Gastroesophageal sphincter (tissue), 4 donors: ENCODE measurements around the gene CSAD. TPM values are rescaled to one million over a fixed set of nuclear protein-coding genes. Genes with fewer than 3 reads are reported as not detected.
"Not testable (repeated sequence)": the region's sequence is repeated elsewhere in the genome, so short reads cannot be mapped to it uniquely, and the experiment has no call there.

ENCODE experiments used
- ATAC-seq: fragments of 150-250 bp; one replicate; pipeline ENCODE4 v1.9.1; 2016; ENCODE audit warnings: mild to moderate bottlenecking, moderate library complexity
- H3K27ac ChIP-seq, 4 donors: fragments of 200-600 bp; sonication (generic) in 3 of 4; 1 replicate in 3 of 4; 2 replicates in 1 of 4; pipeline ENCODE4 v1.5.1; 2016 to 2019
- H3K27me3 ChIP-seq: fragments of 200-600 bp; sonication (generic); one replicate; pipeline ENCODE4 v1.5.1; 2019
- H3K36me3 ChIP-seq, 2 donors: fragments of 200-600 bp; sonication (generic); one replicate each; pipeline ENCODE4 v1.5.1; 2019; ENCODE audit warnings: control low read depth in 1 of 2
- H3K4me1 ChIP-seq, 3 donors: fragments of 200-600 bp; sonication (generic); 1 replicate in 2 of 3; 2 replicates in 1 of 3; pipeline ENCODE4 v1.5.1; 2016 to 2019; ENCODE audit warnings: control low read depth in 2 of 3
- H3K4me3 ChIP-seq, 2 donors: fragments of 200-600 bp; sonication (generic); one replicate each; pipeline ENCODE4 v1.5.1; 2019; ENCODE audit warnings: mild to moderate bottlenecking in 1 of 2, moderate library complexity in 1 of 2
- H3K9me3 ChIP-seq, 3 donors: fragments of 200-600 bp; sonication (generic); one replicate each; pipeline ENCODE4 v1.5.1; 2017 to 2019; ENCODE audit warnings: control low read depth in 2 of 3
- EP300 ChIP-seq: sonication (generic); formaldehyde crosslinking; IDR thresholded peaks from one replicate; pipeline ENCODE4 v1.6.1; 2017; ENCODE audit warnings: antibody characterized with exemption, mild to moderate bottlenecking
- POLR2A ChIP-seq, 2 donors: fragments of 450-650 bp; IDR thresholded peaks; one replicate each; pipeline ENCODE4 v1.6.1; 2017; ENCODE audit warnings: antibody characterized with exemption in 2 of 2, mild to moderate bottlenecking in 2 of 2, moderate library complexity in 1 of 2
- POLR2AphosphoS5 ChIP-seq: sonication (generic); formaldehyde crosslinking; IDR thresholded peaks from one replicate; pipeline ENCODE4 v1.6.1; 2017; ENCODE audit warnings: antibody characterized with exemption
- WGBS, 2 donors: methylation state at CpG; one replicate each; pipeline ENCODE4 v1.1.5; 2018; ENCODE audit warnings: low coverage in 1 of 2; 5-methylcytosine and 5-hydroxymethylcytosine counted together
- total RNA-seq, 4 donors: library from RNA; depleted of rRNA; stranded (reverse); fragments of >200 nt; gene quantifications; one replicate each; pipeline ENCODE4 v1.1.0, GENCODE V29; 2016
- TF ChIP-seq, protein P1 (sequence below), 4 experiments: fragments of 200-600 bp in 2 of 4; fragments of 450-650 bp in 2 of 4; sonication (generic) in 1 of 4; IDR thresholded peaks; one replicate each; pipeline ENCODE4 v1.5.1; 2017 to 2019; ENCODE audit warnings: antibody characterized with exemption in 4 of 4, mild to moderate bottlenecking in 2 of 4, moderate library complexity in 2 of 4

The CSAD gene
- total RNA-seq, 4 donors from 2014 or later, result 11.3 to 47.5 (median 24.1) TPM

DNA sequence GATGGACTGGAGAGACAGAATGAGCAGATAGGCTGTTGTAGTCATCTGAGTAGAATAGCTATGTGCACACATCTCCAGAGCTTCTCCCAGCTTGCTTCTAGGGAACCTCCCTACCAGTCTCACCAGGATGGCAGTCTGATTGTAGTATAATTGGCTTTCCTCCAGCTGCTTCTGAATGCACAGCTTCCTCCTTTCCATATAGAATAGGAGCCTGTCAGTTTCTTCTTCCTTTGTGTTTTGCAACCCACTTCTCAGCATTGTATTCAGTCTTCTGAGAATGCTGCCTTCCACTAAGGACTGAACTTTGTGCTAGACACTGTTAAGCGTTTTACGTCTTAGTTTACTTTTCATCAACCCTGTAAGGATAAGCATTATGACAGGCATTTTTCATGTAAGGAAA lies 2.2 kb upstream of the CSAD start:
- peaks cover 0 to 62% of the 10 kb centered on the region in 2 donors for H3K36me3 ChIP-seq

DNA sequence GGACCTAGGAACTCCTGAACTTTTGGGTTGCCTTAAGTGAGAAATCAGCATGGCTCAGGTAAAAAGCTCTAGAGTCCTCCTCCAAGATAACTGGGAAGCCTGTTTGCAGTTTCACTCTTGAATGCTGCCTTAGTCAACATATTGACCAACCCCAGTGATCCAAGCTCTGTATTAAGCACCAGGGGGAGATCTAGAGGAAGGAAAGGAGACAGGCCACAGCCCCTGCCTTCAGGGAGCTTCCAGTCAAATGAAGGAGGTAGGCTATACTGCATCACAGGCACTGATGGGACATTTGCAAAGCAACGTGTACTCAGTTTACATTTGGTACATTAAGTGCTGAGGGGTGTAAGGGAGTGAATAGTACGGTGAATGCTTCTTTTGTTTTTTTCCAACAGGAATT lies 1.2 kb upstream of the CSAD start:
- ATAC-seq, result no peak
- Histone ChIP-seq H3K9me3 (no peaks in the 10 kb centered on the region), H3K4me3 (peak overlapping the region; percentile 67 to 91), H3K27me3 (no peaks in the 10 kb centered on the region), H3K36me3 (peaks cover 0 to 52% of the 10 kb centered on the region in 2 donors), H3K27ac (peak overlapping the region in 3 of 4 donors; percentile 92 to 98 (median 98)), H3K4me1 (peaks cover 5 to 71% (median 36%) of the 10 kb centered on the region in 3 donors)
- 58 to 84% methylated on average over 2 of the region's 2 CpGs for WGBS, 2 donors
- TF ChIP-seq EP300 (no peak), POLR2A (IDR thresholded peaks at IDR 0.05) (no peak)

More for the DNA sequence above, 2.2 kb upstream of the CSAD start:
- Histone ChIP-seq H3K4me3 (peak overlapping the region in 1 of 2 donors; percentile 91), H3K27ac (peak overlapping the region in 2 of 4 donors; percentile 21 to 98), H3K4me1 (peaks cover 5 to 71% (median 36%) of the 10 kb centered on the region in 3 donors), H3K9me3 (no peaks in the 10 kb centered on the region), H3K27me3 (no peaks in the 10 kb centered on the region)
- ATAC-seq, result no peak
- WGBS, 2 donors, result 0% methylated on average over 2 of the region's 2 CpGs; no CpG with 5 or more reads in 1 of the 2 donors
- TF ChIP-seq POLR2A (IDR thresholded peaks at IDR 0.05), result no peak

DNA sequence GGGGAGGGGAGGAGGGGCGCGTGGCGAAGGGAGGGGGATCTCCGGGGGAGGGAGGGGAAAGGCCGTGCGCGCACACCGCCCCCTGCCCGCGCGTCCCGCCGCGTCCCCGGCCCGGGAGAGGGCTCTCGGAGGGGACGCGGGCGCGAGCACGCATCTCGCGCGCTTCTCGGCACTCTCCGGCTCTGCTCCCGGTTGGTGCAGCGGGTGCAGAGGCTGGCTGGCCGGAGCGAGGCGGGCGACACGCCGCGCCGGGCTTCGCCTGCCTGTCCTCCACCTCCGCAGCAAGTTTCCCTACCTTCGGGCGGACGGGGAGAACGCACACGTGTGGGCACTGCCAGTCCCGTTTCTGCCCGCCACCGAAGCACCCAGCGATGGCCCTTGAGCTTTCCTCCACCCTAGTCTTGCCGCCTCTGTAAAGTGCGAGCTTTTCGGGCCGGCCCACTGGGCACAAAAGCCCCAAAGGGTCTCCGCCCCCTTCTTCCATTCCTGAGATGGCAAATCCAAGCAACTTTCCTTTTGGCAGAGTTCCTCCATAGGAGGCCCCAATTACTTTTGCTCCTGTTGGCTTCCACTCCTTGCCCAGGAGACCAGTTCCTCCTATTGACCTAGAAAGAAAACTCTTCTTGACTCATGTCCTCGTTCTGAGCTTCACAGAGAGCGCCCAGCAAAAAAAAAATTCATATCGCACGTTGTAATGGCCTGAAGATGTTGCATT lies 363 bp upstream of the CSAD start:
- 2% methylated on average over 14 to 17 of the region's 57 CpGs for WGBS, 2 donors
- ATAC-seq, result peak; percentile 72
- peak overlapping the region; percentile 74 to 98 (median 95) for H3K27ac ChIP-seq
- H3K4me3 ChIP-seq, result peak overlapping the region; percentile 67 to 91
- no peaks in the 10 kb centered on the region for H3K27me3 ChIP-seq
- H3K36me3 ChIP-seq, result peaks cover 0 to 44% of the 10 kb centered on the region in 2 donors
- TF ChIP-seq POLR2A (IDR thresholded peaks at IDR 0.05), result no peak
- no peak for TF ChIP-seq EP300
- TF ChIP-seq, protein P1, sequence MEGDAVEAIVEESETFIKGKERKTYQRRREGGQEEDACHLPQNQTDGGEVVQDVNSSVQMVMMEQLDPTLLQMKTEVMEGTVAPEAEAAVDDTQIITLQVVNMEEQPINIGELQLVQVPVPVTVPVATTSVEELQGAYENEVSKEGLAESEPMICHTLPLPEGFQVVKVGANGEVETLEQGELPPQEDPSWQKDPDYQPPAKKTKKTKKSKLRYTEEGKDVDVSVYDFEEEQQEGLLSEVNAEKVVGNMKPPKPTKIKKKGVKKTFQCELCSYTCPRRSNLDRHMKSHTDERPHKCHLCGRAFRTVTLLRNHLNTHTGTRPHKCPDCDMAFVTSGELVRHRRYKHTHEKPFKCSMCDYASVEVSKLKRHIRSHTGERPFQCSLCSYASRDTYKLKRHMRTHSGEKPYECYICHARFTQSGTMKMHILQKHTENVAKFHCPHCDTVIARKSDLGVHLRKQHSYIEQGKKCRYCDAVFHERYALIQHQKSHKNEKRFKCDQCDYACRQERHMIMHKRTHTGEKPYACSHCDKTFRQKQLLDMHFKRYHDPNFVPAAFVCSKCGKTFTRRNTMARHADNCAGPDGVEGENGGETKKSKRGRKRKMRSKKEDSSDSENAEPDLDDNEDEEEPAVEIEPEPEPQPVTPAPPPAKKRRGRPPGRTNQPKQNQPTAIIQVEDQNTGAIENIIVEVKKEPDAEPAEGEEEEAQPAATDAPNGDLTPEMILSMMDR (IDR thresholded peaks at IDR 0.05), result peak in 1 of 4 experiments; percentile 27
- TF ChIP-seq POLR2AphosphoS5, result peak; percentile 2
- no peaks in the 10 kb centered on the region for H3K9me3 ChIP-seq
- peaks cover 5 to 65% (median 36%) of the 10 kb centered on the region in 3 donors for H3K4me1 ChIP-seq

DNA sequence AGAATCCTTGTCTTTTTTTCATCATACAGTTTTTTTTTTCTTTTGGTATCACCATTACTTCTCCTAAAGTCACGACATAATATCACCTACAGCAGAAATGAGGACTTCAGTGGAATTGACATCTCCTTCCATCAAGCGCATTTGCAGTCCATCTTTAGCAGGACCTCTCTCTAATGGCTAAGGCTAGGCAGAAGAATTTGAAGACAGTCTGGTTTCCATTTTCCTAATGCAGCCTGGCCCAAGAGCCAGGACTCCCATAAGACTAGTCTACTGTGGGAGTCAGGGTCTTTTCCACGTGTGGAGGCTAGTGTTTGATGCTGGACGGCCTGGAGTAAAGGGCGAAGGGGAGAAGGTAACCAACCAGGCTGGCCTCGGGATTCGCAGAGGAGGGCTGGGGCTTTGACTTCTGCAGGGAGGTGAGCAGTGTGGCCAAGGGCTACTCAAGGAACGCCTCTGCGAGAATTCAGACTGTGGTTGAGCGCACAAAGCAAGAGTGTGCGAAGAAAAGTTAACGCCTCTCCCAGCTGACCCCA lies 972 bp downstream of the CSAD start:
- no peaks in the 10 kb centered on the region for H3K9me3 ChIP-seq
- TF ChIP-seq, protein P1 (IDR thresholded peaks at IDR 0.05), result no peak
- TF ChIP-seq POLR2A (IDR thresholded peaks at IDR 0.05) (no peak), EP300 (no peak)
- ATAC-seq, result peak; percentile 6

DNA sequence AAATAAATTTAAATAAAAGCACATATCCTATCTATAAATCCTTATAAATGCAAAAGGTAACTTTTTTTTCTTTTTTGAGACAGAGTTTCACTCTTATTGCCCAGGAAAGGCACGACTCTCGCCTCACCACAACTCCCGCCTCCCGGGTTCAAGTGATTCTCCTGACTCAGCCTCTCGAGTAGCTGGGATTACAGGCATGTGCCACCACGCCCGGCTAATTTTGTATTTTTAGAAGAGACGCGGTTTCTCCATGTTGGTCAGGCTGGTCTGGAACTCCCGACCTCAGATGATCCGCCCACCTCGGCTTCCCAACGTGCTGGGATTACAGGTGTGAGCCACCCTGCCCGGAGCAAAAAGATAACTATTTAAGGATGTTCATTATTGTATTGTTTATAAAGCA lies 1.9 kb downstream of the CSAD start:
- H3K9me3 ChIP-seq, ATAC-seq, H3K4me3 ChIP-seq, H3K27me3 ChIP-seq: not testable (repeated sequence)
- Histone ChIP-seq H3K4me1 (peaks cover 5 to 54% (median 29%) of the 10 kb centered on the region in 3 donors), H3K27ac (peak overlapping the region in 1 of 4 donors; percentile 98), H3K36me3 (peaks cover 0 to 21% of the 10 kb centered on the region in 2 donors)
- 92 to 94% methylated on average over 4 to 5 of the region's 14 CpGs for WGBS, 2 donors

More for the DNA sequence above, 972 bp downstream of the CSAD start:
- H3K4me3 ChIP-seq, result peak overlapping the region; percentile 67 to 91
- no peaks in the 10 kb centered on the region for H3K27me3 ChIP-seq
- H3K36me3 ChIP-seq, result peaks cover 0 to 31% of the 10 kb centered on the region in 2 donors
- WGBS, 2 donors, result 43% methylated on average over 4 of the region's 12 CpGs; no CpG with 5 or more reads in 1 of the 2 donors
- H3K27ac ChIP-seq, result peak overlapping the region; percentile 88 to 98 (median 95)
- H3K4me1 ChIP-seq, result peaks cover 5 to 60% (median 36%) of the 10 kb centered on the region in 3 donors

DNA sequence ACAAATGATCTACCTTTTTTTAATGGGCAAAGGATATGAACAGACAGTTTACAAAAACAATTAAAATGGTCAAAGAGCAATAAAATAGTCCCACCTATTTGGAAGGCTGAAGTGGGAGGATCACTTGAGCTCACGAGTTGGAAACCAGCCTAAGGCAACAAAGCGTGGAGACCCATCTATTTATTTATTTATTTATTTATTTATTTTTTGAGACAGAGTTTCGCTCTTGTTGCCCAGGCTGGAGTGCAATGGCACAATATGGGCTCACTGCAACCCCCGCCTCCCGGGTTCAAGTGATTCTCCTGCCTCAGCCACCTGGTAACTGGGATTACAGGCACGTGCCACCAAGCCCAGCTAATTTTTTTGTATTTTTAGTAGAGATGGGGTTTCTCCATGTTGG lies 3.3 kb downstream of the CSAD start:
- not testable (repeated sequence) for H3K4me3 ChIP-seq, H3K27ac ChIP-seq, H3K9me3 ChIP-seq, ATAC-seq, H3K27me3 ChIP-seq
- WGBS, 2 donors, result 84 to 89% methylated on average over 6 of the region's 6 CpGs
- H3K36me3 ChIP-seq, result peaks cover 0 to 15% of the 10 kb centered on the region in 2 donors
- peaks cover 5 to 52% (median 17%) of the 10 kb centered on the region in 3 donors for H3K4me1 ChIP-seq

DNA sequence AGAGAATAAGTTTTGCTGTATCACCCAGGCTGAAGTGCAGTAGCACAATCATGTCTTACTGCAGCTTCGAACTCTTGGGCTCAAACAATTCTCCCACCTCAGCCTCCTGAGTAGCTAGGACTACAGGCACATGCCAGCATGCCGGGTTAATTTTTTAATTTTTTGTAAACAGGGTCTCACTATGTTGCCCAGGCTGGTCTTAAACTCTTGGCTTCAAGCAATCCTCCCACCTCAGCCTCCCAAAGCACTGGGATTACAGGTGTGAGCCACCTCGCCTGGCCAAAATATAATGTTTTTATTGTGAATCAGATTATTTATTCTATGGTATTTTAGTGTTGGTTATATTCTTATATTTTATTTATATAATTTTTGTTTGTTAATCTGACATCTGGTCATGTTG lies 4.0 kb downstream of the CSAD start:
- H3K27me3 ChIP-seq, result no peaks in the 10 kb centered on the region
- H3K9me3 ChIP-seq, result no peaks in the 10 kb centered on the region
- no peak overlapping the region for H3K27ac ChIP-seq
- peaks cover 0 to 52% (median 11%) of the 10 kb centered on the region in 3 donors for H3K4me1 ChIP-seq
- H3K4me3 ChIP-seq, result no peak overlapping the region
- H3K36me3 ChIP-seq, result peaks cover 0 to 15% of the 10 kb centered on the region in 2 donors
- no peak for ATAC-seq
- no peak for TF ChIP-seq EP300
- TF ChIP-seq, protein P1 (IDR thresholded peaks at IDR 0.05), result no peak
- no peak for TF ChIP-seq POLR2A (IDR thresholded peaks at IDR 0.05)
- WGBS, 2 donors, result 94 to 95% methylated on average over 3 of the region's 3 CpGs
